Purkinje cell (primary cell): ENCODE results near the gene SNX11. TPM values are rescaled to one million over a fixed set of nuclear protein-coding genes. Genes with fewer than 3 reads are reported as not detected.

Source experiments
- polyA plus RNA-seq: library from polyadenylated mRNA; unstranded; fragments of >200 nt; fragmentation: Nextera tagmentation; gene quantifications from 2 replicates; pipeline ENCODE4 v1.2.1, GENCODE V29; 2014

Gene SNX11
- 2.3 and 2.4 TPM in 2 replicates for polyA plus RNA-seq

GRCh38 chr17:48107137-48108055, at the start of gene SNX11:
Gene SNX11 (plus strand): TSS chr17:48107766. CDS start chr17:48112044, 4,278 bp downstream.

GRCh38 chr17:48101012-48101720, 6.4 kb upstream of the SNX11 start, which contains the start of gene CBX1:
Gene CBX1 (minus strand): TSS chr17:48101478. CDS start chr17:48077004, 24,474 bp downstream.

Other genes with a start within 250 kb of the SNX11 start
- 2.1 and 3.0 TPM in 2 replicates for gene SP2, start 211.5 kb upstream of the SNX11 start, polyA plus RNA-seq
- 14.7 and 43.6 TPM in 2 replicates for gene PNPO, start 166.2 kb upstream of the SNX11 start, polyA plus RNA-seq
- gene PRR15L, start 149.9 kb upstream of the SNX11 start, polyA plus RNA-seq: not detected in 2 replicates
- gene CDK5RAP3, start 136.7 kb upstream of the SNX11 start, polyA plus RNA-seq: 26.8 and 49.8 TPM in 2 replicates
- 3.9 TPM in 1 of 2 replicates, not detected in the other for gene COPZ2, start 70.0 kb upstream of the SNX11 start, polyA plus RNA-seq
- gene NFE2L1, start 59.4 kb upstream of the SNX11 start, polyA plus RNA-seq: 24.4 and 28.8 TPM in 2 replicates
- 32.0 and 35.2 TPM in 2 replicates for gene CBX1, start 6.3 kb upstream of the SNX11 start, polyA plus RNA-seq